Naive thymus-derived CD8-positive, alpha-beta T cell (primary cell): ENCODE data around the gene FANCM. TPM values are rescaled to one million over a fixed set of nuclear protein-coding genes. Genes with fewer than 3 reads are reported as not detected.

Experiments used
- ATAC-seq, 2 donors: fragments of 150-1000 bp; cut with Tn5 transposase in 1 of 2; sonication (Bioruptor Pico), chemical (Tn5 transposase) in 1 of 2; 1 replicate in 1 of 2; 2 replicates in 1 of 2; pipeline ENCODE4 v1.10.0; 2021; ENCODE audit warnings: mild to moderate bottlenecking in 2 of 2, moderate library complexity in 2 of 2
- POLR2A ChIA-PET: fragments of 350-600 bp; sonication (Branson Sonifier 250); formaldehyde crosslinking; loops from one replicate; lab custom pipeline; 2021; ENCODE audit warnings: antibody characterized with exemption; lab: Charles Lee
- DNase-seq, 10 donors: peaks; one replicate each; pipeline versions ENCODE4 v3.0.0 to v3.0.0-alpha.2; 2020 to 2022
- H3K27ac Mint-ChIP-seq, 10 donors: one replicate each; pipeline ENCODE4 v1.8.0; 2020 to 2022; ENCODE audit warnings: mild to moderate bottlenecking in 10 of 10, mixed read lengths in 10 of 10, moderate library complexity in 4 of 10, inconsistent platforms in 1 of 10
- H3K27me3 Mint-ChIP-seq, 5 donors: one replicate each; pipeline ENCODE4 v1.8.0; 2021 to 2022; ENCODE audit warnings: mixed read lengths in 5 of 5
- H3K36me3 Mint-ChIP-seq, 3 donors: one replicate each; pipeline ENCODE4 v1.8.0; 2020 to 2022; ENCODE audit warnings: mixed read lengths in 3 of 3, mild to moderate bottlenecking in 2 of 3, inconsistent platforms in 1 of 3
- H3K4me1 Mint-ChIP-seq, 4 donors: one replicate each; pipeline ENCODE4 v1.8.0; 2021 to 2022; ENCODE audit warnings: mixed read lengths in 4 of 4
- H3K4me3 Mint-ChIP-seq, 10 donors: one replicate each; pipeline ENCODE4 v1.8.0; 2020 to 2022; ENCODE audit warnings: mild to moderate bottlenecking in 10 of 10, mixed read lengths in 10 of 10, moderate library complexity in 6 of 10, inconsistent platforms in 1 of 10
- H3K9me3 Mint-ChIP-seq, 9 donors: one replicate each; pipeline ENCODE4 v1.8.0; 2020 to 2022; ENCODE audit warnings: mixed read lengths in 9 of 9, mild to moderate bottlenecking in 3 of 9, inconsistent platforms in 1 of 9, moderate library complexity in 1 of 9
- polyA plus RNA-seq, 3 donors: library from polyadenylated mRNA; unstranded; fragments of 300-500 nt; fragmentation: Illumina TruSeq; gene quantifications; one replicate each; pipeline ENCODE4 v1.2.3, GENCODE V29; 2021
- total RNA-seq, 8 experiments: library from RNA in 2 of 8; stranded (reverse) in 2 of 8; gene quantifications; one replicate each; pipeline ENCODE4 v1.2.3 and lab custom pipeline; 2021 to 2026

FANCM gene, protein sequence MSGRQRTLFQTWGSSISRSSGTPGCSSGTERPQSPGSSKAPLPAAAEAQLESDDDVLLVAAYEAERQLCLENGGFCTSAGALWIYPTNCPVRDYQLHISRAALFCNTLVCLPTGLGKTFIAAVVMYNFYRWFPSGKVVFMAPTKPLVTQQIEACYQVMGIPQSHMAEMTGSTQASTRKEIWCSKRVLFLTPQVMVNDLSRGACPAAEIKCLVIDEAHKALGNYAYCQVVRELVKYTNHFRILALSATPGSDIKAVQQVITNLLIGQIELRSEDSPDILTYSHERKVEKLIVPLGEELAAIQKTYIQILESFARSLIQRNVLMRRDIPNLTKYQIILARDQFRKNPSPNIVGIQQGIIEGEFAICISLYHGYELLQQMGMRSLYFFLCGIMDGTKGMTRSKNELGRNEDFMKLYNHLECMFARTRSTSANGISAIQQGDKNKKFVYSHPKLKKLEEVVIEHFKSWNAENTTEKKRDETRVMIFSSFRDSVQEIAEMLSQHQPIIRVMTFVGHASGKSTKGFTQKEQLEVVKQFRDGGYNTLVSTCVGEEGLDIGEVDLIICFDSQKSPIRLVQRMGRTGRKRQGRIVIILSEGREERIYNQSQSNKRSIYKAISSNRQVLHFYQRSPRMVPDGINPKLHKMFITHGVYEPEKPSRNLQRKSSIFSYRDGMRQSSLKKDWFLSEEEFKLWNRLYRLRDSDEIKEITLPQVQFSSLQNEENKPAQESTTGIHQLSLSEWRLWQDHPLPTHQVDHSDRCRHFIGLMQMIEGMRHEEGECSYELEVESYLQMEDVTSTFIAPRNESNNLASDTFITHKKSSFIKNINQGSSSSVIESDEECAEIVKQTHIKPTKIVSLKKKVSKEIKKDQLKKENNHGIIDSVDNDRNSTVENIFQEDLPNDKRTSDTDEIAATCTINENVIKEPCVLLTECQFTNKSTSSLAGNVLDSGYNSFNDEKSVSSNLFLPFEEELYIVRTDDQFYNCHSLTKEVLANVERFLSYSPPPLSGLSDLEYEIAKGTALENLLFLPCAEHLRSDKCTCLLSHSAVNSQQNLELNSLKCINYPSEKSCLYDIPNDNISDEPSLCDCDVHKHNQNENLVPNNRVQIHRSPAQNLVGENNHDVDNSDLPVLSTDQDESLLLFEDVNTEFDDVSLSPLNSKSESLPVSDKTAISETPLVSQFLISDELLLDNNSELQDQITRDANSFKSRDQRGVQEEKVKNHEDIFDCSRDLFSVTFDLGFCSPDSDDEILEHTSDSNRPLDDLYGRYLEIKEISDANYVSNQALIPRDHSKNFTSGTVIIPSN (N-terminal part only)
- 10 to 100 TPM in 1 of 2 experiments, 1 to 10 TPM in 1; 9.3 to 11.2 TPM for total RNA-seq
- 1 to 10 TPM; 4.4 to 6.4 (median 6.0) TPM for polyA plus RNA-seq
- 13.3 to 30.4 (median 22.8) reads per million in 6 experiments for total RNA-seq (lab: John Stamatoyannopoulos, UW)

DNA sequence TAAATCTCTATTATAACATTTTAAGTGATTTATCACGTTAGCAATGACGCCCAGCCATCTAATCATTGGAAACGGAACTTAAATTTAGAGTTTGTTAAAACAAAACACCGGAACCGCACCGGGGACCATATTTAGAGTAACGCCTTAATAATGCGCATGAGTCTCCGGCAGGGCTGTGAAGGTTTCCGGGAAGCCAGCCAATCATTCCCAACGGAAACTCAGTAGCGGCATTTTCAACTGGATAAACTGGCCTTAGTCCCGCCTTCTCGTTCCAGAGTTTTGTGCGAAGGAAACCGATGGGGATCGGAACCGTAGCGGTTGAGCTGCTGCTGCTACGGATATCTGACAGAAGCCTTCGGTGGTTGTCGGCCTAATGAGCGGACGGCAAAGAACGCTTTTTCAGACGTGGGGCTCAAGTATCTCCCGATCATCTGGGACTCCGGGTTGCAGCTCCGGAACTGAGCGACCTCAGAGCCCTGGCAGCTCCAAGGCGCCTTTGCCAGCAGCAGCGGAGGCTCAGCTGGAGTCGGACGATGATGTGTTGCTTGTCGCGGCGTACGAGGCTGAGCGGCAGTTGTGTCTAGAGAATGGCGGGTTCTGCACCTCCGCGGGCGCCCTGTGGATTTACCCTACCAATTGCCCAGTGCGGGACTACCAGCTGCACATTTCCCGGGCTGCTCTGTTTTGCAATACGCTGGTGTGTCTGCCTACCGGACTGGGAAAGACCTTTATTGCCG lies at the start of gene FANCM:
Gene FANCM (plus strand): TSS at position 272 of the 737 bp plus-strand sequence. CDS start 102 bp downstream, at position 374.
- Mint-ChIP-seq H3K4me1 (peaks cover 23 to 59% (median 48%) of the 10 kb centered on the region in 4 donors), H3K9me3 (no peaks in the 10 kb centered on the region), H3K27ac (peak within 1 kb of the TSS; percentile 94 to 99 (median 98)), H3K36me3 (no peaks in the 10 kb centered on the region), H3K4me3 (peak within 1 kb of the TSS; percentile 94 to 100 (median 96)), H3K27me3 (no peaks in the 10 kb centered on the region)
- DNase-seq, result peak; percentile 59 to 94 (median 87)
- peak; percentile 50 to 52 for ATAC-seq
- POLR2A ChIA-PET, result interaction anchor here (1.0 to 5.0 kb wide), 5 partner anchors 17 to 174 kb away, joined by 3 to 46 read pairs (median 5); partner anchors contain the start of genes KLHL28, MIS18BP1 and TOGARAM1

DNA sequence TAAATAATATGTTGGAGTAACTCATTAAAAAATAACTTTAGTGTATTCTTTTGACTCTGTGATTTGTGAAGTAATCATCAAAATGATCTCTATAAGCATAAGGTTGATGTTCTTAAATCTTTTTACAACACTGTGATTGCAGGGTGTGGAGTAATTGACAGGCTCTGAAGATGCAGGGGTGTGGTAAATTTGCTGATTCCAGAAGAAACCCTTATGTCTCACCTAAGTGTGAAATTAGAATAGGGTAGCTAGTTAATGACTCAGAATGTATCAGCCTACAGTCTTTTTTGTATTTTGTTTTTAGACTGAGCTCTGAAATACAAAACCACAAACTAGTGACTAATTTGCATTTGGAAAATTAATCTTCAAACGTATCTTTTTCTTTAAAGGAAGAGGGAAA lies 45.9 kb upstream of the FANCM start:
- DNase-seq (no peak), ATAC-seq (no peak)
- POLR2A ChIA-PET, result no interaction called here
- no peaks in the 10 kb centered on the region for H3K9me3 Mint-ChIP-seq
- peak overlapping the region in 4 of 10 donors; percentile 2 to 78 (median 37) for H3K27ac Mint-ChIP-seq
- H3K27me3 Mint-ChIP-seq, result no peaks in the 10 kb centered on the region
- peak overlapping the region in 3 of 10 donors; percentile 15 to 33 (median 27) for H3K4me3 Mint-ChIP-seq
- peaks cover 0 to 38% (median 3%) of the 10 kb centered on the region in 3 donors for H3K36me3 Mint-ChIP-seq
- peaks cover 21 to 75% (median 68%) of the 10 kb centered on the region in 4 donors for H3K4me1 Mint-ChIP-seq

DNA sequence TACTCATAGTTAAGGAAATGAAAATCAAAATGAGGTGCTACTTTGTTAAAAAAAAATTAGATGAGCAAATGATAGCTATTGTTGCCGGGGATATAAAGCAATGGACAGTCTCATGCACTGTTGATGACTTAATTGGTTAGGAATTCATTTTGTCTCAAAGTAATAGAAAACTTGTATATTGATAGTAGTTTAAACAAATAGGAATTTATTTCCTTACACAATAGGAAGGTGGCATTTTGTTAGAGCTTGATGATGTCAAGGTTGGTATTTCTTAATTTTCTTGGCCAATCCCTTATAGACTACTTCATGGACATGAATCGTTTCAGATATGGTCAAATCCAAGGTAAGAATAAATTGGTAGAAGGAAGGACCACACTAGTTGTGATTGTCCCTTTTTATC lies 44.0 kb upstream of the FANCM start:
- no peaks in the 10 kb centered on the region for H3K9me3 Mint-ChIP-seq
- peaks cover 4 to 55% (median 13%) of the 10 kb centered on the region in 3 donors for H3K36me3 Mint-ChIP-seq
- POLR2A ChIA-PET, result no interaction called here
- ATAC-seq (no peak), DNase-seq (no peak)
- no peak overlapping the region for H3K4me3 Mint-ChIP-seq
- H3K27ac Mint-ChIP-seq, result peak overlapping the region in 4 of 10 donors; percentile 3 to 53 (median 28)
- H3K4me1 Mint-ChIP-seq, result peaks cover 15 to 57% (median 50%) of the 10 kb centered on the region in 4 donors
- no peaks in the 10 kb centered on the region for H3K27me3 Mint-ChIP-seq

DNA sequence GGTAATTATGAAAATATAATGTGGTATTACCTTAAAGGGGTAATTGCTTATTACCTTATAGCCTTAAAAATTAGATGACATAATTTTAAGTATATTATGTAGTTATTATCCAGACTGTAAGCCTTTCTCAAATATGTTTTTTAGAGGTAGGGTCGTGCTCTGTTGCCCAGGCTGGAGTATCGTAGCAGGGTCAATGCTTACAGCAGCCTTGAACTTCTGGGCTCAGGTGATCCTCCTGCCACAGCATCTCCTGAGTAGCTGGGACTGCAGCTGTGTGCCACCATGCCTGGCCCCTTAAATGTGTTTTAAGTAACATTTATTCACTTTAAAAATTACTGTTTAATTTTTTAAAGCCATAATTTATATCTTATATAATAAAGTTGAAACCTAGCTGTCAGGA lies 41.5 kb upstream of the FANCM start:
- H3K27ac Mint-ChIP-seq, result no peak overlapping the region
- ATAC-seq (no peak), DNase-seq (no peak)
- peaks cover 6 to 40% (median 26%) of the 10 kb centered on the region in 4 donors for H3K4me1 Mint-ChIP-seq
- H3K4me3 Mint-ChIP-seq, result no peak overlapping the region
- H3K9me3 Mint-ChIP-seq, result no peaks in the 10 kb centered on the region
- no peaks in the 10 kb centered on the region for H3K27me3 Mint-ChIP-seq
- H3K36me3 Mint-ChIP-seq, result peaks cover 4 to 62% (median 19%) of the 10 kb centered on the region in 3 donors
- POLR2A ChIA-PET, result no interaction called here

DNA sequence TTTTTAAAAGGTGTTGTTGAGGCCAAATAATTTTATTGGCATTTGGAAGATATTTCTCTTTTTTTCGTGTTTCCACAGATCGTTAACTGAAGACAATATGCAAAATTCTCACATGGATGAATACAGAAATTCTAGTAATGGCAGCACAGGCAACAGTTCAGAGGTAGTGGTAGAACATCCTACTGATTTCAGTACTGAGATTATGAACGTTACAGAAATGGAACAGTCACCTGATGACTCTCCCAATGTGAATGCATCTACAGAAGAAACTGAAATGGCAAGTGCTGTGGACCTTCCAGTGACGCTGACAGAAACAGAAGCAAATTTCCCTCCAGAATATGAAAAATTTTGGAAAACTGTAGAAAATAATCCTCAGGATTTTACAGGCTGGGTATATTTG lies 40.6 kb upstream of the FANCM start:
- DNase-seq (no peak), ATAC-seq (no peak)
- no peaks in the 10 kb centered on the region for H3K27me3 Mint-ChIP-seq
- peaks cover 4 to 68% (median 23%) of the 10 kb centered on the region in 3 donors for H3K36me3 Mint-ChIP-seq
- H3K4me3 Mint-ChIP-seq, result no peak overlapping the region
- POLR2A ChIA-PET, result no interaction called here
- no peaks in the 10 kb centered on the region for H3K9me3 Mint-ChIP-seq
- no peak overlapping the region for H3K27ac Mint-ChIP-seq
- H3K4me1 Mint-ChIP-seq, result peaks cover 6 to 32% (median 17%) of the 10 kb centered on the region in 4 donors

DNA sequence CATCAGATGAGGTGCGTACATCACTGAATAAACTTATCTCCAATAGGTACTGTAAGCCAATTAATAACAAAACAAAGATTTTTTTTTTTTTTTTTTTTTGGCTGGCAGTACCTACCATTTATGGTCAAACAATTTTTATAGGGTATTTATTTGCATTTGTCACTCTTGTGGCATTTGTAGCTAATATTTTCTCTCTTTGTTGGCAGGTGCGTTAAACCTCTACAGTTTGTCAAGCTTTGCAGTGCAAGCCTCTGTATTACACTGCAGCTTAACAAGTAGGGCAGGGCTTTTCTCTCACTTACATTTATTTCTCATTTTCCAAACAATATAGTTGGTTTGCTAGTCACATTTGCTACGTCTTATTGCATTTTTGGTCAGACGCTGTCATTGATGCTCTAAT lies 39.5 kb upstream of the FANCM start:
- Mint-ChIP-seq H3K4me3 (no peak overlapping the region), H3K9me3 (no peaks in the 10 kb centered on the region), H3K4me1 (peaks cover under 1 to 27% (median 10%) of the 10 kb centered on the region in 4 donors), H3K27me3 (no peaks in the 10 kb centered on the region), H3K36me3 (peaks cover 4 to 78% (median 24%) of the 10 kb centered on the region in 3 donors), H3K27ac (no peak overlapping the region)
- ATAC-seq, result no peak
- no peak for DNase-seq
- POLR2A ChIA-PET, result no interaction called here

DNA sequence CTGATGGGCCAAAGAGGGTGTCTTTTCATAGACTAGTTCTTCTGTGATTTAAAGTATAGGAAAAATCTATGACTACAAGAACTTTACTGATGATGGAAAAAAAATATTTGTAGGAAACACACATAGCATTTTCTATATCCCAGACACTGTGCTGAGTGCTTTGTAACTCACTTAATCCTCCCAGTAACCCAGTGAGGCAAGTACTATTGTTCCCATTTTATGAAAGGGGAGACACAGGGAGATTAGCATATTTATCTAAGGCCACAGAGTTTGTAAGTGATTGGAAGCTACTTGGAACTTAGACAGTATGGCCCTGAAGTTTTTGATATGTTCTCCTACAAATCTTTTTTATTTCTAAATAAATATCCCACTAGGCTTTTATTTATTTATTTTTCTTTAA lies 31.9 kb upstream of the FANCM start:
- Mint-ChIP-seq H3K27ac (peak overlapping the region in 1 of 10 donors; percentile 28), H3K36me3 (peaks cover 0 to 79% (median 10%) of the 10 kb centered on the region in 3 donors), H3K9me3 (no peaks in the 10 kb centered on the region), H3K4me1 (peaks cover 0 to 3% (median 1%) of the 10 kb centered on the region in 4 donors), H3K4me3 (no peak overlapping the region), H3K27me3 (no peaks in the 10 kb centered on the region)
- POLR2A ChIA-PET, result no interaction called here
- ATAC-seq (no peak), DNase-seq (no peak)

DNA sequence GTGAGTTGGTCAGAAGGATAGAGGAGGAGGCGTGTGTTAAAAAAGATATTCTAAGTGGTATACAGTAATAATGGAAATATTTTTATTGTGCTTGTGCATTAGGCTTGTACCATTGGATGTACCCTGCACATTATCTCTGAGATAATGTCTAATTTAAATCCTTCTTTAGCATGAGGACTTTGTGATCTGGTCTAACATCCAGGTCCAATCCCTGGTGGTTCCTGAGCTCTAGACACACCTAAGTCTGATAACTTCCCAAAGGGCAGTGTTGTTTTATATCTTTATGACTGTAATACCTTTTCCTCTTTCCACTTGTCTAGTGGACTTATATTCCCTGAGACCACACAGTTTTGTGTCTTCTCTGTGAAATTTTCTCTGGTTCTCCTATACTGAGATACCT lies 31.2 kb upstream of the FANCM start:
- ATAC-seq (no peak), DNase-seq (no peak)
- POLR2A ChIA-PET, result no interaction called here
- peak overlapping the region in 3 of 10 donors; percentile 28 to 71 (median 43) for H3K27ac Mint-ChIP-seq
- no peaks in the 10 kb centered on the region for H3K9me3 Mint-ChIP-seq
- H3K27me3 Mint-ChIP-seq, result no peaks in the 10 kb centered on the region
- peaks cover 0 to 3% (median 1%) of the 10 kb centered on the region in 4 donors for H3K4me1 Mint-ChIP-seq
- H3K4me3 Mint-ChIP-seq, result no peak overlapping the region
- peaks cover 0 to 77% (median 9%) of the 10 kb centered on the region in 3 donors for H3K36me3 Mint-ChIP-seq

DNA sequence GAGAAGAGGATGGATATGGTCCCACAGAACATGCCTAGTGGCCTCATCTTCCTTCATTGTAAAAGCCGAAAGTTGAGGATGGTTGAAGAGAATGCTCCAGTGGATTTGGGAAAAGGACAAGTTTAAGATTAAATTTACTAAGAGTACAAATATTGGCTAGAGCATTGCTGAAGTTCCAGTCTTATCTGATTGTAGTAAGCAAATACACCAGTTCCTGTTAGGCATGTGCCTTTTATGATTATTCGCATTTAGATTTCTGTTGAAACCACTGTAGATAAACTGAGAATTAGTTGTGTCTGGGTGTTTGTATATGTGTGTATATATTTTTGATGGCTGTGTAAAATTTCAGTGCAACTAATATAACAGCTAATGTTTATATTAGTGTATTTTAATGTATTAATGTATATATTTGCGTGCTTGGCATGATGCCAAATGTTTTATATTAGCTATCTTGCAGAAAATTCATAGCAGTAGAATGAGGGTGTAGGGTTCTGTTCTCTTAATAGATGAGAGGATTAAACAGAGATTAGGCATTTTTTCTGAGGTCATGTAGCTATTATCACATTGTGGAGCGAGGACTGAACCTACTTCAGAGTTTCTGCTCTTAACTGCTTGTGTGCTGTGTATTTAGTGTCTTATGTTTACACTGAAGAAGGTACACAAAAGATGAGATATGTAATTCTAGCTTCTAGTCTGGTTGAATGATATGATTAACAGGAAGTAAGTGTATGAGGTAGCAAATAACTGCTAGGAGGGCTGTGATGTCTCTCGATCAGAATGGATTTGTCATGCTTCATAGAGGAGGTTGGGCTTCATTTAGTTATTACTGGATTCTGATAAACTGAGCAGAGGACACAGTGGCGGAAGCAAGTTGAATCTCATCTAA lies 22.6 kb upstream of the FANCM start:
- Mint-ChIP-seq H3K36me3 (peaks cover 5 to 86% (median 6%) of the 10 kb centered on the region in 3 donors), H3K27ac (peak overlapping the region in 9 of 10 donors; percentile 7 to 72 (median 49)), H3K4me3 (no peak overlapping the region), H3K9me3 (no peaks in the 10 kb centered on the region), H3K27me3 (no peaks in the 10 kb centered on the region), H3K4me1 (peaks cover 4 to 7% (median 6%) of the 10 kb centered on the region in 4 donors)
- POLR2A ChIA-PET, result no interaction called here
- DNase-seq (no peak), ATAC-seq (no peak)

DNA sequence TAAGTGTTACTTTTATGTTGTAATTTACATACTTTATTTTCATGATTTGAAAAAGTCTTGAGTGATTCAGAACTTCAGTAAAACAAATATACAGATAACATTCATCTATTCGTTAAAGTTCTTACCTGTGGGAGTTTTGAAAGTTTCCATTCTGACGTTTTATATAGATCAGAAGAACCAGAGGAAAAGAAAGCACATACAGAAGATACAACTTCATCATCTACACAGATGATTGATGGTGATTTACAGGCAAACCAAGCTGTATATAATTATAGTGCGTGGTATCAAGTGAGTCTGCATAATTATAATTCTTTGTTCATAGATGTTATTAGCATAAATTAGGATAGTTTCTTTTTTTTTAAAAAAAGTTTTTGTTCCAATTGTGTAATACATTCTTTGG lies 21.4 kb upstream of the FANCM start:
- POLR2A ChIA-PET, result no interaction called here
- DNase-seq, result no peak
- ATAC-seq, result no peak
- Mint-ChIP-seq H3K4me3 (no peak overlapping the region), H3K27me3 (no peaks in the 10 kb centered on the region), H3K4me1 (peaks cover 4 to 7% (median 5%) of the 10 kb centered on the region in 4 donors), H3K27ac (peak overlapping the region in 6 of 10 donors; percentile 34 to 76 (median 42)), H3K36me3 (peaks cover 5 to 87% (median 7%) of the 10 kb centered on the region in 3 donors), H3K9me3 (no peaks in the 10 kb centered on the region)
